ENCODE results near the gene ABHD17B.

The ABHD17B gene

DNA sequence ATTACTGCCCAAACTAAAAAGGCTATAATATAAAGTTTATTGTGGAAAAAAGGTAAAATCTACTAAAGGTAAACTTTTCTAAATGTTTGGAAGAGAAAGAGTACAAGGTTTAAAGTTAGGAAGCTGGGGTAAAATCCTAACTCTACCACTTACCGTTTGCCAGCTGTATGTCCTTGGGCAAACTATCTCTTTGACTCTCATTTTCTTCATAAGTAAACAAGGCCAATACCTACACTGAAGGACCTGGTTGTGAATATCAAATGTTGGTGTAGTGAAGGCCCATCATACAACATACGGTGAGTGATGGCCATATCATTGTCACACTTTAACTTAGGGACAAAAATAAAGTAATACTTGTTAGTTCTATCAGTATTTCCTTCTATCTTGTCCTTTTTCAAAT, 34.9 kb downstream of the ABHD17B start:
- no peak for DNase-seq

DNA sequence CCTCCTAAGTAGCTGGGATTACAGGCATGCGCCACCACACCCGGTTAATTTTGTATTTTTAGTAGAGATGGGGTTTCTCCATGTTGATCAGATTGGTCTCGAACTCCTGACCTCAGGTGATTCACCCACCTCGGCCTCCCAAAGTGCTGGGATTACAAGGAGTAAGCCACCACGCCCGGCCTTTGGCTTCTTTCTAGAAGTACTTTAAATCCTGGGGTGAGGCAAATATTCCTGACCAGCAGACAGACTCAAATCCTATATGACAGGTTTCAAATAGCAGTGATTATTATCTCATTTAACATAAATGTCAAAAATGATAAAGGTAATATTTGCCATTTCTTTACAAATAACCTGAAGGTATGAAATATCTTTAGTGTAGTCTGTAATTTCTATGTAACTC, 35.6 kb downstream of the ABHD17B start:
- no peak for DNase-seq

DNA sequence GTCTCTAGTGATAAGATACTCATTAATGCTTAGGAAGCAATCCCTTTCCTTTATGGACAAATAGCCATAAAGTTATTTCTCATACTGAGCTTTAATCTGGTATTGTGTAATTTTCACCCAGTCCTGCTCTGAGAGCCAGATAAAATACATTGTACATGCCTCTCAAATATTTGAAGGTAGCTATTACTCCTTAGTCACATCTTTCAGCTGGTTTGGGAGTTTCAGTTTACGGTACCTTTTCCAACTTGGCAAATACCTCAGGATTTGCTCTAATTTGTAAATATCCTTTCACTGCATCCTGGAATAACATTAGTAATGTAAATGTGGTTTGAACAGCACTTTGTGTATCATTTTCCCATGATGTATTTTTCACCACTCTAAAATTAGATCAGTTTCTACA, 47.4 kb downstream of the ABHD17B start:
- no peak for DNase-seq

DNA sequence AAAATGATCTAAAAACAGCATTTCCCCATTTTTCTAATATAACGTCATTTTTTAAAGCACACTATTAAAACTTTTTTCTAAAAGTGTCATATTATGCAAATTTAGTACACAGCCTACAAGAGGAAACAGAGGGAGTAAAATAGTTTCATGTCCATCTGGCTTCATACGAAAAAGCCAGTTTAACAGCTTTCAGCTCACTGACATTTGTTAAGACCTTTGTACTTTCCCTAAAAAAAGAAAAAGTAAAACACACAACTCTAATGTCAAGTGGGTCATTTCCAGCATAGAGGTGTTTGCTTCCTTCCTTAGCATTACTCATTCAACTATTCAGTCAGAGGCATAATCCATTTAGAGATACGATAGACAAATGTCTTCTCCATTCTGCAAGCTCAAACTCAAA, 49.4 kb downstream of the ABHD17B start:
- DNase-seq = no peak

DNA sequence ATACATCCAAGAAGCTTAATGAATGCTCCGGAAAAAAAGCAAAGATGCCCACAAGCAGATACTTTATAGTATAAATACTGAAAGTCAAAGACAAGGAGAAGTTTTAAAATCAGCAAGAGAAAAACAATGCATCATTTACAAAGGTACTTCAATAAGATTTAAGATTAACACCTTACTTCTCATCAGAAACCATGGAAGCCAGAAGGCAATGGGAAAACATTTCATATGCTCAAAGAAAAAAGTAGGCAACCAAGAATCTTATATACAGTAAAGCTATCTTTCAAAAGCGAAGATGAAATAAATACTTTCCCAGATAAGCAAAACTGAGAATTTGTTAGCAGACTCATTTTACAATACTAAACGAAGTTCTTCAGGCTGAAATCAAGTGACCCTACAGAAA, 51.1 kb downstream of the ABHD17B start:
- no peak for DNase-seq

DNA sequence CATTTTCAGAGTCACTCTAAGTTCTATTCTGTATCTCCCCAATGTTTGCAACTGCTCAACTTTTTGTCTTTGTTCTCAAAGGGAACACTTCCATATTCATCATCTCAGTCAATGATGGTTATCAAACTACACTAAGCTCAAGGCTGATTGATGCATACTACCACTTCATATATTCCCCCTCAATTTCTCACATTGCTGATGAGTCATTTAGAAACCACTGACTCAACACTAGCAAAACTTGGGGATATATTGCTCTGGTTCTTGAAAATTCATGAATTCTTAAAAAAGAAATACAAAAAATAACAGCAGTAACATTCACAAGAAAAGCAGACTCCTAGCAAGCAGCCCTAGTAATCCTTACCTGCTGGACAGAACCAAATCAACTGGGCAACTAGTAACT, 52.2 kb downstream of the ABHD17B start:
- no peak for DNase-seq

DNA sequence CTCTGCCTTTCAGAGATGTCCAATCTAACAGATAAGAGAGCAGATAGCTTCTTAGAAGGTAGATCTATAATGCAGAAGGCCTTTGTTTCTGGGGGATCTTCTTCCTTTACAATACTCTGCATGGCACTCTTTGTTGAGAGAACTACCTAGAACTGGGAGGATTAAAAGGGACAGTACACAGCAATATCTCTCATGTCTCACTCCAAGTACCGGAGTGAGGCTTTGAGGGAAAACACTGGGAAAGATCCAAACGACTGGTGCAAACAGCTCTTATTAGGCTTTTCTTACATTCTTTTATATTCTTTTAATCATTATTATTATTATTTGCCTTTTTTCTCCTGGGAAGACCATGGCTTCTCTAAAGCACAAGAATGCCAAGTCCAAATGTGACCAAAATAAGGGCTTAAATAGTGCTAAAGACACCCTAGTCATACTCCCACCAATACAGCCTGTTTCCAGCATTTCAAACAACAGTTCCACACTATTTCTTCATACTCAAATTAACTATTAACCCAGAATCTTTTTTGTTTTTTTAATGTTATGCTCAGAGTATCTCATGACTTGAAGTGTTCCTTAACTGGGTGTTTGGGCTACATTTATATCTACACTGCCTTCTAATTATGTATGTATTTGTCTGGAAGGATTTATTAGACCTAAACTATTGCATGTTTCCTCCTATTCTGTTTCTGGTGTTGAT, 52.7 kb downstream of the ABHD17B start:
- DNase-seq = no peak

DNA sequence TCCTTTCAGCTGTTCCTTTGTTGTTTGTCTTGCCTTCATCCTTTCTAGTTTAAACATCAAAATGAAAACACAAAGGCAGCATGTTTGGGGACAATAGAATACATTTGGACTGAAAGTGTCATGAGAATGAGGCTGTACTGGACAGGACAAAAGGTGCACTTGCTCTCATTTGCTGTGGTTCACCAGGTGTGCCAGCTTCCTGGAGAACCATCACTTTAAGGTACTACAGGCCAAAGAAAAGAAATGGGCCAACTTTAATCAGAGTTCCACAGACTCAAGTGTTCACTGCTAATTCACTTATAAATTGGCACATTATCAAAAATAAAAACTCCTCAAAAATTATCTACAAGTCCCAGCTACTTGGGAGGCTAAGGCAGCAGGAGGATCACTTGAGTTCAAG, 53.8 kb downstream of the ABHD17B start:
- DNase-seq = no peak

DNA sequence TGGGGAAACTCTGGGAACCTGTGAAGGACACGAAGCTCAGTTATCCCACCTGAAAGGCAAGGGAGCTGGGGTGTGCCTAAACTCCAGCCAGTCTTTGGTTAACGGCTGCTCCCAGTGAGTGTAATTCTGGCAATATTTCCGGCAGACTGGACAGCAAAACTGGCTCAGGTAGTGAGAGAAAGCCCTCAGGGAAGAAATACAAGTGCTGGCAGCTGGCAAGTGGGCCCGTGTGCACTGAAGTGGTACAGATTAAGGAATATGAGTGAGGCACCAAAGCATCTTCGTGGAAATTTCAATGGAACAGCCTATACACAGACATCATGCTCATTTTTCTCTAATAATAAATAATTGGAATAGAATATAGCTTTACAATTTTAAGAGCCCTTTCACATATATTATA, 56.2 kb downstream of the ABHD17B start:
- no peak for DNase-seq

DNA sequence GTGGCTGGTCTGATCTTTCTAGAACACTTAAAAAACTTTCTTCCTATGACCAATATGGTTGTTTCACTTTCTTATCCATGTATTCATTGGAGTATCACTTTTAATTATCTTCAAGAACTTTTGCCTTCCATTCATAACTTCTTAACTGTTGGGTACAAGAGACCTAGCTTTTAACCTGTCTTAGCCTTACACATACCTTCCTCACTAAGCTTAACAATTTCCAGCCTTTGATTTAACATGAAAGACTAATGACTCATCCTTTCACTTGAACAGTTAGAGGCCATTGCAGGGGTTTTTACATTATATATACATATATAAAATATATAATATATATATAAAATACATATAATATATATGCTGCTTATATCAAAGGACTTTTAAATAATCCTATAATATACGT, 57.9 kb downstream of the ABHD17B start:
- DNase-seq = no peak

DNA sequence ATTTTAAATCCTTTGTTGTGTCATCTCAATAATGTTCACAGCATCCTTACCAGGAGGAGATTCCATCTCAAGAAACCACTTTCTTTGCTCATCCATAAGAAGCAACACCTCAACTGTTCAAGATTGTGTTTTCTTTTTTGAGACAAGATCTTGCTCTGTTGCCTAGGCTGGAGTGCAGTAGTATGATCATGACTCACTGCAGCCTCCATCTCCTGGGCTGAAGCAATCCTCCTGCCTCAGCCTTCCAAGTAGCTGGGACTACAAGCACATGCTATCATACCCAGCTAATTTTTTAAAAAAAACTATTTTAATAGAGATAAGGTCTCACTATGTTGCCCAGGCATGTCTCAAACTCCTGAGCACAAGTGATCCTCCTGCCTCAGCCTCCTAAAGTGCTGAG, 60.0 kb downstream of the ABHD17B start:
- DNase-seq = no peak

DNA sequence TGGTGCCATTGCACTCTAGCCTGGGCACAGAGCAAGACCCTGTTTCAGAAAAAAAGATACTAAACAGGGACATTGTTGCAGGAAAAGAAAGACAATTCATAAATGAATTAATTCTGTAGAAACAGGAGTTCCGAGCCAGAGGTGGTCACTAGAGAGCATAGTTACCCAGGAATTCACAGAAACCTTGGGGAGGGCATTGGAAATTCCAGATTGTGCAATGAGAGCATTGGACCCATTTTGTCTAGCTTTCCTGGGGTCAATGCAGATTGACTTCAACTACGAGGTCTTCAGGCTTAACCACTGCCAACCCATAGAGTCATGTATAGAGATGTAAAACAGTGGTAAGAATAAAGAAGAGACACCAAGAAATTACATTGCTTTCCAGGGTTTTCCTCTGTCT, 63.1 kb downstream of the ABHD17B start:
- DNase-seq = no peak

DNA sequence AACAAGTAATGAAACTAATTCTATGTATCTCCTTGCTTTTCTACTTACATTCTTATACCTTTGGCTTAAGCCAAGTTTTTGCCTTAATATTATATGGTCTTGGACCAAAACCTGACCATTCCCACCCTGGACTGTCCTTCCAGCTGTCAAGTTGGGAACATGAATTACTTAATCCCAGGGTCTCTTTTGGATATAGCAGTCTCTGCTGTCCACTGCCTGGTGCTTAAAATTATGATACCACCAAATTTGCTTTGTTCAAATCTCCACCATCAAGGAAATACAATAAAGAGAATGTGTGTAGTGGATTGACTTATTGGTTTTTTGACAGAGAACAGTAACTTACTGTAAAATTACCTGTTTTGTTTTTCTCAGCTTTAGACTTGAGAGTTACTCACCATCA, 66.2 kb downstream of the ABHD17B start:
- DNase-seq = no peak

DNA sequence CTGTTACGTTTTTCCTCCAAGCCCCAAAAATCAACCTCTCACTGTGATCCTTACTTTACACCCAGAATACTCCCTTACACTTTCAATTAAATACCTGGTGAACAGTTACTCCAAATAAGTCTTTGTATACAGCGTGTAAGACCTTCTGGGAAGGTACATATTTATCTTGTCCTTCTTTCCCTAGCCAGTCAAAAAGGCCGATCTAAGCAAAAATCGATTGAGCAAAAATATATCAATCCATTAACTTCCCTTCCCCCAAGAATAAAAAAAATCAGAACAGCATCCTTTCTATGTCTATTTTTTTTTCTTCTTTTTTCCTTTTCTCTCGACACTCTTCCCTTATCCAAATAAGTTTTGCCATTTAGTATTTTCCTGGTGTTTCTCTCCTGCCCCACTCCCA, 71.3 kb downstream of the ABHD17B start:
- no peak for DNase-seq

DNA sequence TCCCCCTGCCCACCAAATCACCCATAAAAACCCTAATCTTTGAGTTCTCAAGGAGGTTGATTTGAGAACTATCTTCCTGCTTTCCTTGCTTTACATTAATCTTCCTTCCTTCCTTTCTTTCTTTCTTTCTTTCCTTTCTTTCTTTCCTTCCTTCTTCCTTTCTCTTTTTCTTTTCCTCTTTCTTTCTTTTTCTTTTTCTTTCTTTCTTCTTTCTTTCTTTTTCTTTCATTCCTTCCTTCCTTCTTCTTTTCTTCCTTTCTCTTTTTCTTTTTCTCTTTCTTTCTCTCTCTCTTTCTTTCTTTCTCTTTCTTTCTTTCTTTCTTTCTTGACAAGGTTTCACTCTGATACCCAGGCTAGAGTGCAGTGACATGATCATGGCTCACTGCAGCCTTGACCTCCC, 75.4 kb downstream of the ABHD17B start:
- DNase-seq = no peak

DNA sequence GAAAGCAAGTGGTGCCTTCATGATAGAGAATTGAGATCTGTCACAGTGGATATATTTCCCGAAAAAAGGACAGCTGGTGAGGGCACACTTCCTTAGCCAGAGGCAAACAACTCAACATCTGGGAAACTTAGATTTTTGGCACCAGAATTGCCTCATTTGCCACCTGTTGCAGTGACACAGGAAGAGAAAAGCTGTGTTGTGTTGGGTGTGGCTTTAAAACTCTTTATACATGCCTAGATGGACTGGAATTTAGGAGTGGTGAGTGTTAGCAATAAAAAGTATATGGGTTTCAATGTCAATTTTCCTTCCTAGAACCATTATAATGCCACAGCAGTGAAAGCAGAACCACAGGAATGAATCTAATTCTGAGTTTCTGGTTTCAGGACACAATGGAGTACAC, 80.1 kb downstream of the ABHD17B start:
- no peak for DNase-seq

DNA sequence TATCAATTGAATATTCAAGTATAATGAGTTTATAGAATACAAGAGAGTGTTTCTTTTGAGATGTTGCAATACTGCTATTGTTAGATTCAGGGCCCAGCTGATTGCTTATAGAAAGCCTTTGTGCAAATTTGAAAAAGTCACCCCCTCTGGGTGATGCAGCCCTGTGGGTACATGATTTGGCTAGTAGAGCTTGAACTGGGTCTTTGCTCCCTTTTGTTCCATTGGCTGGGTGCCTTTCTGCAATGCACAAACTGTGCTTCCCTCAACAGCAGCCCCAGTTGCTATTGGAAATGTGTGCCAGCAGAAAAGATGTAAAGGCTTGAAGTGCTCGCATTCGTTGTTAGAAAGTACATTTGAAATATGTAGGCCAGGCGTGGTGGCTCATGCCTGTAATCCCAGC, 80.8 kb downstream of the ABHD17B start:
- DNase-seq = no peak

DNA sequence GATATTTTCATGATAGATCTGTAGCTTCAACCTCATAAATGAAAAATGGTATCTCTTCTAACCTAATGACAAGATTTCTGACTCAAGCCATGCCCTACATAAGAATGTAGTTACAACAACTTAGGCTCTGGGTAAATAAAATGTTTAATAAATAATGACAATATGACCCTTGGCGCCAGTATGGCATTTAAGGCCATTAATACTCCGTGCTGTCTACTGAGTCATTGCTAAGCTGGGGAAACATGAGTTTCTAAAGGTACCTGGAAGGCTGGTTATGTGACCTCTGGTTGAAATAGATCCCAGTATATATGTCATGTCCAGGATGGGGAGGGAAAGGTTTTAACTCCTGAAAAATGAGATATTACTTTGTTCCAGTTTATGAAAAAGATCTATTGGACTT, 84.7 kb downstream of the ABHD17B start:
- no peak for DNase-seq

DNA sequence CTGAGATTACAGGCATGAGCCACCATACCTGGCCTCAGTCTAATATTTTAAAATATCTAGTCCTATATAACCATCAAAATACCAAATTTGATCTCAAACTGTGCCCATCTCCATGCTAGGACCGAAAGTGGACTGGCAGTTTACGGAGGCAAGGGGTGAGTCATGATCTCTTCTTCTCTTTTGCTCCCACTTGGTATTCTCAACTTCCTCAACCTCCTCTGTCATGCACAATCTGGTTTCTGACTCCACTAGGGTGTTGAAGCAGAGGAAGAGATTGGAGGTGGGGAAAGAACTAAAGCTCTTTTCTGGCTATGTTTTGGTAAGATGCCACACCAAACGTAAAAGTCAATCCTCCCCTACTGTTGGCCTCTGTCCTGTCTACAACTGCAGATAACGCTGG, 86.7 kb downstream of the ABHD17B start:
- DNase-seq = no peak

DNA sequence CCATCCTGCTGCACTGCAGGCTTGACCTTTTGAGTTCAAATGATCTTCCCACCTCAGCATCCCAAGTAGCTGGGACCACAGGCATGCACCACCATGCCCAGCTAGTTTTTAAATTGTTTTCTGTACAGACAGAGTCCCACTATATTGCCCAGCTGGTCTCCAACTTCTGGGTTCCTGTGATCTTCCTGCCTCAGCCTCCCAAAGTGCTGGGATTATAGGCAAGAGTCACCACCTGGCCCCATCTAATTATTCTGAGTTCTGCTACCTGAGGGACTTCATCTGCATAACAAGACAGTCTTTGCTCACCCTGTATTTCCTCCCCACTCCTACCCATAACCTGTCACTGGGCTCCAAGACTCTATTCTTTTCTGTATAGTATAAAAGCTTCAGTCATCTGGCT, 88.1 kb downstream of the ABHD17B start:
- no peak for DNase-seq

DNA sequence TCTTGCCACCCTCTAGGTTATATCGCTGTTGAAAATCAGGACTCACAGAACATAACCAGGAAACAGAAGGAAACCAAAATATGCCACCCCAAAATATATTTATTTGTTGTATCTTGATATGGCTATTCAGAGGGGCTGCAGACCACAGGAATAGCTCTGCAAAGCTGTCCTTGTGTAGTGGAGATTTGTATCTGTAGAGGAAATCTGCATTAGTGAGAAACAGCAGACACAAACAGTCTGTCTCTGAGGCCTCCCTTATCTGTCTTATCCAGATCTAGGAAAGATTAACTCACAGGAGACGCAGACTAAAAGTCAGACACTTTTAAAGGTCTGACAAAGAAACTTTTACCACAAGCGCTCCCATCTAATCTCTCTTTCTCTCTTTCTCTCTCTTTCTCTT, 88.5 kb downstream of the ABHD17B start:
- no peak for DNase-seq

DNA sequence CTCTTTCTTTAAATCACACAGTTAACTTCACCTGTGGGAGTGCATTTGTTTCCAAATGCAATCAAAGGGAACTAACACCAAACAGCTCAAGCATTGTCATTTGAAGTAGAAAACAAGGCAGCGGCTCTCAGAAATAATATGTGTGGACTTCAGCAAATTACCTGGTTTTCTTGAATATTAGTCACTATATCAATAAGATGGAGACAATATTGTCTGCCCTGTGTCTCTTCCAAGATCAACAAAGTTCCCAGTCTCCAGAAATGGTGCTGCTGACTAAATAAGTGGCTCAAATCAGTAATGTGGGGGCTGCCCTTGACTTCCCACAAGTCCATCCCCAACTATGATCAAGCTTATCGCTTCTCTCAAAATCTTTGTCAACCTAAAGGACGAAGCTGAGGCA, 89.6 kb downstream of the ABHD17B start:
- no peak for DNase-seq

DNA sequence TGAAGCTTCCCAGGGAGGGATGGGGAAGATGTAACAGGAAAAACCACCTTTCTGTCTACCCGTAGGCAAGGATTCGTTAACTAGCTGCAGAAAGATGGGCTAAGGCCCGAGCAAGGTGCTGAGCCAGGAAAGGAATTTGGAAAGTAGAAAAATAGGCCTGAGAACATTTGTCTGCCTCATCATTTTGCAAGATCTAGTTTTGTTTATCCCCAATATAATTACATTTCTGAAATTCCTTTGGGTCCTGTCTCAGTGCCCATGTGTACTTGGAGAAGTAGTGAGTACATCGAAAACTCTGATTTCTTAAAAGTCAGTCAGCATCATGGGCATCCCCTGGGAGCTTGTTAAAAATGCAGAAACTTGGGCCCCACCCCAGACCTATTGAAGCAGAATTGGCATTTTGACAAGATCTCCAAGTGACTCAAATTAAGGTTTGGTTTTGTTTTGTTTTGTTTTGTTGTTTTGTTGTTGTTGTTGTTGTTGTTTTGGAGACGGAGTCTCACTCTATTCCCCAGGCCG, 90.5 kb downstream of the ABHD17B start:
- no peak for DNase-seq

DNA sequence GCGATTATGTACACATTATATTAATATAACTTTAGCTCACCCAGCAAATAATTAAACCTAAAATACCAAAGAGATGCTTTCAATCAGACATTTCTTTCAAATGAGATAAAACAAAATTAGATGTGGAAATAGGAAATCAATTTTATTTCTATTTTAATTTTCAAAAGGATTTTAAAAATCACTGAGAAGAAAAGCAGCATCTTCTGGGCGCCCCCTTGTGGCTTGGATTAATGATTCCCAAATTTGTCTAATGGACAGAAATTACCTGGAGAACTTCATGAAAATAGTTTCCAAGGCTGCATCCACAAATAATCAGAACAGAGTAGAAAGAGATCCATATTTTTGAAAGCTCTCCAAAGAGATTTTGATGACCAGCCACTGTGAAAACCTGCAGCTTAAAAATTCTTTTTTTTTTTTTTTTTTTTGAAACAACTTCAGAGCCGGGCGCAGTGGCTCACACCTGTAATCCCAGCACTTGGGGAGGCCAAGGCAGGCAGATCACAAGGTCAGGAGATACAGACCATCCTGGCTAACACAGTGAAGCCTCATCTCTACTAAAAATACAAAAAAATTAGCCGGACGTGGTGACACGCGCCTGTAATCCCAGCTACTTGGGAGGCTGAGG, 91.8 kb downstream of the ABHD17B start:
- peak; percentile 26 to 47 for DNase-seq

DNA sequence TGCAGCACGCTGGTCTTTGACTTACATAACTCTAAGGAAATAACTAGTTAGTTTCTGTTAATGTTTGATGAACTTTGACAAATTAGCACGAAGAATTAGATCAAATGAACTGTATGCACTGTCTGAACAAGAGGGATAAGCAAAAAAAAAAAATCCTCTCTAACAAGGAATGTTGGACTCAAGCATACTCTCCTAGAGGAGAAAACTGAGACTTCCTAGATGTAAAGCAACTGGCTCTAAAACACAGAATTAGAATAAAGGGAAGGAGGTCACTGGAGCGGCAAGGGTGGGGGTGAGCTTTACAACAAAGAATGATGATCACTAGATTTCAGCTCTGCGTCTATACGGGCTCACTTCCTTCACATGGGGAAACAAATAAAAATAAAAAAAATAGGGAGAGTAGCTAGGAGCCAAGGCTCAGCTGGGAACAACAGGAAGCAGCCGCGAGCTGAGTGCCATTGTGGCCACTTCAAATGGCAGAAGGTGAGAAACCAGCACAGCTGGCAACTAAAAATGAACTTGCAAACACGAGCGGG, 94.0 kb downstream of the ABHD17B start:
- DNase-seq = no peak

All from activated CD4-positive, alpha-beta T cell treated with anti-CD3 and anti-CD28 coated beads, Interleukin-2, amount 50 U/mL, for 4 hours (primary cell).